Cardiac muscle cell (in vitro differentiated cells and primary cell): ENCODE measurements around the gene MIB2. TPM values are rescaled to one million over a fixed set of nuclear protein-coding genes. Genes with fewer than 3 reads are reported as not detected.

Experiments used
- DNase-seq, 2 donors: peaks; one replicate each; pipeline versions ENCODE4 v3.0.0 to v3.0.0-alpha.2; 2010 to 2017; ENCODE audit warnings: low read depth in 1 of 2, low spot score in 1 of 2
- H3K27ac ChIP-seq: fragments of 200-600 bp; sonication (generic); 2 replicates; pipeline ENCODE4 v1.5.1; 2016
- H3K27me3 ChIP-seq: fragments of 200-600 bp; sonication (generic); 2 replicates; pipeline ENCODE4 v1.6.0; 2016; ENCODE audit warnings: control low read depth
- H3K36me3 ChIP-seq: fragments of 200-600 bp; sonication (generic); 2 replicates; pipeline ENCODE4 v1.5.1; 2016; ENCODE audit warnings: control low read depth
- H3K4me1 ChIP-seq: fragments of 200-600 bp; sonication (generic); 2 replicates; pipeline ENCODE4 v1.8.1; 2017; ENCODE audit warnings: low read depth, mild to moderate bottlenecking, mixed run types
- H3K4me3 ChIP-seq: fragments of 200-600 bp; sonication (generic); 2 replicates; pipeline ENCODE4 v1.5.1; 2016; ENCODE audit warnings: mild to moderate bottlenecking
- H3K9me3 ChIP-seq: fragments of 200-600 bp; sonication (generic); 2 replicates; pipeline ENCODE4 v1.5.1; 2017; ENCODE audit warnings: low read depth, mild to moderate bottlenecking, control low read depth
- CTCF ChIP-seq: IDR thresholded peaks from 2 replicates; pipeline ENCODE4 v1.5.1; 2012; ENCODE audit warnings: low read depth, mild to moderate bottlenecking, low read length
- polyA plus RNA-seq: library from polyadenylated mRNA; unstranded; fragments of >200 nt; fragmentation: Nextera tagmentation; extraction: Ambion mirVana; gene quantifications from 2 replicates; pipeline ENCODE4 v1.2.1, GENCODE V29; 2016
- total RNA-seq: library from RNA; depleted of rRNA; stranded (reverse); fragments of >200 nt; gene quantifications from 2 replicates; pipeline ENCODE4 v1.2.3, GENCODE V29; 2016

Gene MIB2
- total and polyA plus RNA-seq, 2 experiments from 2014 or later: 168 to 248 TPM

GRCh38 chr1:1619917-1620361 lies 4.6 kb downstream of the MIB2 start:
- peaks cover 6% of the 10 kb centered on the region for H3K4me1 ChIP-seq
- no peaks in the 10 kb centered on the region for H3K9me3 ChIP-seq
- DNase-seq: no peak
- no peak overlapping the region for H3K27ac ChIP-seq
- H3K36me3 ChIP-seq: peaks cover 6% of the 10 kb centered on the region
- H3K4me3 ChIP-seq: no peak overlapping the region
- TF ChIP-seq CTCF: peak; percentile 37
- no peaks in the 10 kb centered on the region for H3K27me3 ChIP-seq

- Histone ChIP-seq H3K27ac (no peak overlapping the region), H3K4me1 (peaks cover 9% of the 10 kb centered on the region), H3K27me3 (no peaks in the 10 kb centered on the region), H3K9me3 (no peaks in the 10 kb centered on the region), H3K36me3 (peaks cover 6% of the 10 kb centered on the region), H3K4me3 (no peak overlapping the region)
- DNase-seq: no peak
- TF ChIP-seq CTCF: no peak
These were observed 5.3 kb downstream of the MIB2 start for GRCh38 chr1:1620433-1621139.

- TF ChIP-seq CTCF: no peak
- Histone ChIP-seq H3K4me1 (peaks cover 15% of the 10 kb centered on the region), H3K36me3 (peaks cover 6% of the 10 kb centered on the region), H3K27ac (no peak overlapping the region), H3K9me3 (no peaks in the 10 kb centered on the region), H3K4me3 (no peak overlapping the region), H3K27me3 (no peaks in the 10 kb centered on the region)
- no peak for DNase-seq
These were observed 6.1 kb downstream of the MIB2 start for GRCh38 chr1:1621173-1622009.

GRCh38 chr1:1622010-1622787 lies 6.9 kb downstream of the MIB2 start:
- H3K27me3 ChIP-seq: no peaks in the 10 kb centered on the region
- DNase-seq: no peak
- no peaks in the 10 kb centered on the region for H3K9me3 ChIP-seq
- no peak for TF ChIP-seq CTCF
- no peak overlapping the region for H3K4me3 ChIP-seq
- H3K36me3 ChIP-seq: peaks cover 6% of the 10 kb centered on the region
- peaks cover 15% of the 10 kb centered on the region for H3K4me1 ChIP-seq
- no peak overlapping the region for H3K27ac ChIP-seq

- H3K9me3 ChIP-seq: no peaks in the 10 kb centered on the region
- H3K4me1 ChIP-seq: peaks cover 15% of the 10 kb centered on the region
- no peak for TF ChIP-seq CTCF
- no peak for DNase-seq
- peaks cover 5% of the 10 kb centered on the region for H3K36me3 ChIP-seq
- no peaks in the 10 kb centered on the region for H3K27me3 ChIP-seq
- H3K27ac ChIP-seq: no peak overlapping the region
- H3K4me3 ChIP-seq: no peak overlapping the region
These were observed 7.4 kb downstream of the MIB2 start for GRCh38 chr1:1622788-1623094.
